HPDE6-E6E7 (cell line): ENCODE measurements around the gene PDE6B.
"Not testable (repeated sequence)": the region's sequence is repeated elsewhere in the genome, so short reads cannot be mapped to it uniquely, and the experiment has no call there.

Experiments
- DNase-seq: peaks from one replicate; pipeline ENCODE4 v3.0.0; 2011; ENCODE audit warnings: missing footprints; ENCODE audit errors: extremely low spot score

PDE6B gene

DNA sequence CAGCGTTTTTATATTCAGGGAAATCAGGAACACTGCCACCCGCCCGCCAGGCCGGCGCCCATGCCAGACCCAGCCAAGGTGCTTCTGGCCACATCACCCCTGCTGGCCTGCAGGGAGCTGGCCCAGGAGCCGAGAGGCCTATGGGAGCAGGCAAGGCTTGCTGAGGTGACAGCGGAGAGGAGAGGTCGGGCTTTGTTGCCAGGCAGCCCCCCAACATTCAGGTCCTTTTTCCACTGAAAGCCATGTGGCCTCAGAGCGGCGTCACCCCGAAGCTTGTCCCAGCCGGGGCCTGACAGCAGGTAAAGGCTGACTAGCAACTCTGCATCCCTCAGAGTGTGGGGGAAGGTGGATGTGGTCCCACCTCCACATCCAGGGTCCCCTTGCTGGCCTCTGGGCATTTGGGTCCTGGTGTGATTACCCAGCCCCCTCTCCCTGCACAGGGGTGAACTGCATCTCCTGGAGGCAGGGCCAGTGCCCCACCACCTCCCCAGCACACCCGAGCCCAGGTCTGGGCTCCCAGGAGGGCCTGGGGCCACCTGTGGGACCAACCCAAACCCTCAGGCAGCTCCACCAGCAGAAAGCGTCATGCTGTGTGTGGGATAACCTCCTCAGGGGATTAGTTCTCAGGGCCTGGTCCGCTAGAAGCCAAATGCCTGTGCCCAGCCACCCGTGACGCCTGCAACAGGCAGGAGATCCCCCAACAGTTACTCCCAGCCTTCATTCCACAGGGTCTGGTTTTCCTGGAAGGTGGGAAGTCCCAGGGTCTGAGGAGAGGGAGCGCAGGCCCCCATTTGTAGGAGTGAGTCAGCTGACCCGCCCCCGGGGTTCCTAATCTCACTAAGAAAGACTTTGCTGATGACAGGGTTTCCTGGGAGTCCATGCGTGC is at the start of gene PDE6B:
Gene PDE6B (plus strand): TSS at position 869 of the 886 bp plus-strand sequence. CDS start 54 bp downstream, outside the sequence.
- DNase-seq, result no peak

- DNase-seq, result no peak
Measured at GRCh38 chr4:576245-576821, 49.0 kb upstream of the PDE6B start, which contains the start of gene TMEM271. Gene TMEM271 (minus strand): TSS chr4:576295. CDS start chr4:576062, 233 bp downstream.

GRCh38 chr4:576991-577498 is 48.3 kb upstream of the PDE6B start:
- DNase-seq, result no peak

DNA sequence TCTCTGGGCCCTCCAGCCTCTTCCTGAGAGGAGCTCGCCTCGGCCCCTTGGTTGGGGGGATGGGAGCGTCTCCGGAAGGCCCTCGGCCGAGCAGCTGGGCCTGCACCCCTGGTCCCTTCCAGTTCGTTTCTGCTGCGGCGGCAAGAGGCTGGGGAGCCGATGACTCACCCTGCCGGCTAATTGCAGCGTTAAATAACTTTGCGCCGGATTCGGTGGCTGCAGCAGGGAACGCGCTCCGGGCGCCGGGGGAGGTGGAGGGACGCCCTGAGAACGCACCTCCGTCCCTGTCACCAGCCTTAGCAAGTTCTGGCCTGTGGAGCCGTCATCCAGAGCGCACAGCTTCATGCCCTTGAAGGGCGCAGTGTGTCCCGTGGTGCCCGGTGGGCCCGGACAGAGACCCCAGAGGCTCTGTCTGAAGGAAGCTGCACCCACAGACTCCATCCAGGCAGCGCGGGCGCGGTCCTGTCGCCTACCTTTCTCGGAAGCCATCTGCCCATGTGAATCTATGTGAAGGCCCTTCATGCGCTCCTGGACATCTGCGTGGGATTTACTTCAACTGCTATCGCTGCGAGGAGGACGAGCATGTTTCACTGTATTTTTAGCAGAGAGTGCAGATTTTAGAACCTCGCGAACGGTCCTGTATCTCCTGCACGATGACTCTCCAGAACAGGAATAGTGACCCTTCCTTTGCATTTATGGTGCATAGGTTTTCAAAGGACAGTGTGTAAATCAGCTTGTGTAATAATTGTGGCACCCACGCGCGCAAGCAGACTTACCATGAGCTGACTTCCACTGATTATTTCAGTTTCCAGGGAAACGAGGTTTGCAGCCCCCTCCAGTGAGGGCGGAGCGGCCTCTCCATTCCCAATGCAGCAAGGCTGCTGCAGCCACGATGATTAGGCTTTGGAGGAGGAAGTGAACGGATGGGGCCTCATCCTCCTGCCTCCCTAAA is 47.6 kb upstream of the PDE6B start:
- DNase-seq, result peak; percentile 43

GRCh38 chr4:578451-579443 is 46.6 kb upstream of the PDE6B start:
- no peak for DNase-seq

DNA sequence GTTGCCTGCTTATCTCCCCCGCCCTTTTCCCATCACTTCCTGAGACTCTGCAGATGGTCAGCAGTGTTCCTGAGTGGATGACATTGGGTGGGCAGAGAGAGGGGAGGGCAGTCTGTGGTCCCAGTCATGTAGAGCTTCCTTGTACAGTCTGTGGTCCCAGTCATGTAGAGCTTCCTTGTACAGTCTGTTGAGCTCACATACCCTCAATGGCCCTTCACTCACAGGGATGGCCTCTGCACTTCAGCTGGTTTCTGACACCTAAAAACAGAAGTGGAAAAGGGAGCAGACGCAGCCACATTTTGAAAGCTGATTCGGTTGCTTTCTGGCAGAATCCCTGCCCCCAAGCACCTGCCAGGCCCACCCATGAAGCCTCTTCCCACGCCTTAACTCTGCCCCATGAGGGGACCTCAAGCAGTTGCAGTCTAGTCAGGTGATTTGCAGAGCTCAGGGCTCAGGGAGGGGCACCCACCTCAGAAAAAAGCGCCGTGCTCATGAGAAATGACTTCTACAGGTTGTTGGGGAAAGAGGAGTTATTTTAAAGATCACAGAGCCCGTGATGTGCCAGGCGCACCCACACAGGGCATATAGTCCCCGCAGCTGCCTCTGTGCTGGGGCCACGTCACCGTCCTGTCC is 45.7 kb upstream of the PDE6B start:
- no peak for DNase-seq

GRCh38 chr4:581181-581580 is 44.2 kb upstream of the PDE6B start:
- no peak for DNase-seq

DNA sequence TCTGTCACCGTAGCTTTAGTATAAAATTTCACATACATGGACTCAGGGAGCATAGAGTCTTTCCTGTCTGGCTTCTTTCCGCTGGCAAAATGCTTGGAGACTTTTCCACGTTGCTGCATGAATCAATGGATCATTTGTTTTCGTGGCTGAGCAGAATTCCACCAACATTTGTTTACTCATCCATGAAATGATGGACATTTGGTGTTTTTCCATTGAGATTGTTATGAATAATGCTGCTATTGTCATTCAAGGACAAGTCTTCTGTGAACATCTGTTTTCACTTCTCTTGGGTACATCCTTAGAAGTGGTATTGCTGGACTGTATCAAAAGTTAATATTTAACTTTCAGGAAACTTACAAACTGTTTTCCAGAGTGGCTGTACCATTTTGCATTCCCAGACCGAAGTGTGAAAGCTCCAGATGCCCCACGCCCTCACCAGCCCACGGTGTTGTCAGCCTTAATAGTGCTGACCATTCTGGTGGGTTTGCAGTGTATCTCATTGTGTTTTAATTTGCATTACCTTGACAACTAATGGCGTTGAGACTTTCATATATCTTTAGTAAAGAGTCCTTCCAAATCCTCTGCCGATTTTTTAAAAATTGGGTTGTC is 43.5 kb upstream of the PDE6B start:
- DNase-seq, result no peak

GRCh38 chr4:583820-584219 is 41.6 kb upstream of the PDE6B start:
- DNase-seq, result no peak

DNA sequence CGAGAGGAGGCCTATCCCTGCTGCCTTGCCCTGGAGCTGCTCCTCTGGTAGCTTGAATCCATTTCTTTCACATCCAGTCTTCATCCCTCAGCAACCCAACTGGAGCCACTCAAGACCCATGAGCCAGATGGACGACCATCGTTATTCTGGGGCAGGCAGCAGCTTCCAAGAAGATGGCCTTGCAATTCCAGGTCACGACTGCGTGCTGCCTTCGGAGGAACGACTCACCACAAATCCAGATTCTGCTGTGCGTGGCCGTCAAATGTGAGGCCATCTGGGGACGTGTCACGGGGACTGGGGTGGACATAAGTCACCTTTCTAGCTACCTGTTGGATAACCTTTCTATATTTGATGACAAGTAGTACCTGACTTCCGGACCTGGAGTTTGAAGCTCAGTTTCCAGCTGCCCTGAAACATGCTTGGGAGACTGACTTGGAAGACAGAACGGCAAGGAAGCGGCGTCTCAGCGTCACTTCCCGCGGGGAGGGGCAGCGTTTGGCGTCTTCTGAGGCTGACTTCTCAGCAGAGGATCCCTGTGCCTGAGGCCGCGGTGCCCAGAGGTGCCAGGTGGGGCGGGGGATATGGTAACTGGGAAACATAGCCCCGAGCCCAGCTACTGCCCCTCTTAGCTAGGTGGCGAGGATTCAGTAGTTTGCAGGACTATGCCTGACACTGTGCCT is 37.6 kb upstream of the PDE6B start:
- DNase-seq, result no peak

- no peak for DNase-seq
Measured at GRCh38 chr4:588351-588849, 37.0 kb upstream of the PDE6B start.

DNA sequence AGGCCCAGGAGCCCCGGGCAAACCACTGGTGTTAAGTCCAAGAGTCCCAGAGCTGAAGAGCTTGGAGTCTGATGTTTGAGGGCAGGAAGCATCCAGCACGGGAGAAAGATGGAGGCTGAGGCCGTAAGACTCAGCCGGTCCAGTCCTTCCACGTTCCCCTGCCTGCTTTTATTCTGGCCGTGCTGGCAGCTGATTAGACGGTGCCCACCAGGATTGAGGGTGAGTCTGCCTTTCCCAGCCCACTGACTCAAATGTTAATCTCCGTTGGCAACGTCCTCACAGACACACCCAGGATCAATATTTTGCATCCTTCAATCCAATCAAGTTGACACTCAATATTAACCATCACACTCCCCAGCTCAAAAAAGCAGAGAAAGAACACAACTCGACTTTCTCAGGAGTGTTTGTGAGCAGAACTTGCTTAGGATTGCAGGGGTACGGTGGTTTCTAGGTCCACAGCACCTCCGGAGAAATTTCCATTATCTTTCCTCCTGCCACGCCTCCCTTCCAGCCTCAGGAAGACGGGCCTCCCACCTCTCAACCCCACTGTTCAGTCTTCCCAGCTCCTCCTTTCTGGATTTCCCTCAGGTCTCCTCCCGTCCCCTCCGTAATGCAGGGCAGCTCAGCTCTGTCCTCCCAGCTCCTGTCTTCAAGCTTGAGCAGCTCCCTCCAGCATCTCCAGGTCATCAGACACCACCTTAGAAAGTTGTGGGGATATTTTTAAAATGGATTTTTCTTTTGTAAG is 36.0 kb upstream of the PDE6B start:
- no peak for DNase-seq

DNA sequence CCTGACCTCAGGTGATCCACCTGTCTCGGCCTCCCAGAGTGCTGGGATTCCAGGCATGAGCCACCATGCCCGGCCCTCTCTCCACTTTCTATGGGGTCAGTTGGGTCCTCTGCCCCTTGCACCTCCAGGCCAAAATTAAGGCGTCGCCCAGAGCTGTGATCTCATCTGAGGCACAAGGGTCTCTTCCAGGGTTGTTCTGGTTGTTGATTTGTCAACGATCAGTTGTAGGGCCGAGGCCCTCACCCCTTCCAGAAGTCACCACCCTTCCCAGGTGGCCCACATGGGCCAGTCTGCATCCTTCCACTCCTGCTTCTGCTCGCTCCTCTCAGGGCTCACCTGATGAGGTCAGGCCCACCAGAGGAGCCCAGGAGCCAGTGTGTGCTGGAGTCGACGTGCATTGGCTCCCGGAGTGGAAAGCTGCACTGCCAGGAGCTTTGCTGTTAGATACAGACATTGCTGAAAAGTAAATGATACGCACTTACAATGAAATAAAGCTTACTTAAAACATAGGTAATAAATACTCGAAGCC is 35.0 kb upstream of the PDE6B start:
- no peak for DNase-seq

DNA sequence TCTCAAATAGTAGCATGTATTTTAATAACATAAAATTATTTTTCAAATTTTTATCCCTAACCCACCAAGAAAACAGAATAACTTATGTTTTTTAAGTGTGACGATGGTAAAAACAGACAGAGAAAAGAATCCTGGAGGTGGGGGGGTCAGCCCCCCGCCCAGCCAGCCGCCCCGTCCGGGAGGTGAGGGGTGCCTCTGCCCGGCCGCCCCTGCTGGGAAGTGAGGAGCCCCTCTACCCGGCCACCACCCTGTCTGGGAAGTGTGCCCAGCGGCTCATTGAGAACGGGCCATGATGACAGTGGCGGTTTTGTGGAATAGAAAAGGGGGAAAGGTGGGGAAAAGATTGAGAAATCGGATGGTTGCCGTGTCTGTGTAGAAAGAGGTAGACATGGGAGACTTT is 33.2 kb upstream of the PDE6B start:
- DNase-seq, result not testable (repeated sequence)

DNA sequence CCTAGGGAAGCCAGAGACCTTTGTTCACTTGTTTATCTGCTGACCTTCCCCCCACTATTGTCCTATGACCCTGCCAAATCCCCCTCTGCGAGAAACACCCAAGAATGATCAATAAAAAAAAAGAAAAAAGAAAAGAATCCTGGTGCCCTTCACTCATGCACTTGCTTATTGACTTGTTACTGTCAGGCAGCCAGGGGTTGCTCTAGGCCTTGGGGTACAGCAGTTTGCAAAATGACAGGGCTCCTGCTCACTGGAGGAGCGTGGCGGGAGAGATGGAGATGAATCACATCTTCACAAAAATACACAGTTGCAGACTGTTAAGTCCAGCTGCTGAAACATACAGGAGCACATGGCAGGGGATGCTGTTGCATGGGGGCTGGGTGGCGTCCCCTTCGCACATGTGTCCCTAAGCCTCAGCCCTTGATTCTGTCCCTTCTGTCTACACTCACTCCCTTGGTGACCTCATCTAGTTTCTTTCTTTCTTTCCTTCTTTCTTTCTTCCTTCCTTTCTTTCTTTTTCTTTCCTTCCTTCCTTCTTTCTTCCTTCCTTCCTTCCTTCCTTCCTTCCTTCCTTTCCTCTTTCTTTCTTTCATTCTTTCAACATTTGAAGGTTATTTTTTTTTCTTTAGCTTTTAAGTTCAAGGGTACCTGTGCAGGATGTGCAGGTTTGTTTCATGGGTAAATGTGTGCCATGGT is 32.4 kb upstream of the PDE6B start:
- DNase-seq, result no peak

- no peak for DNase-seq
Measured at GRCh38 chr4:598925-599324, 26.4 kb upstream of the PDE6B start.

- DNase-seq, result no peak
Measured at GRCh38 chr4:600166-600565, 25.2 kb upstream of the PDE6B start.
